Mesenchymal stem cell (in vitro differentiated cells and primary cell): Measurements from ENCODE around the gene ACBD6.

ENCODE experiments used
- DNase-seq: peaks from one replicate; pipeline ENCODE4 v3.0.0-alpha.2; 2013
- H2AFZ ChIP-seq: one replicate; pipeline ENCODE4 v1.6.1; 2013; ENCODE audit warnings: low read depth, mild to moderate bottlenecking, control low read depth, inconsistent platforms, low read length, moderate library complexity
- H2AK5ac ChIP-seq: 2 replicates; pipeline ENCODE4 v1.6.1; 2013; ENCODE audit warnings: low read length, moderate library complexity, mild to moderate bottlenecking, inconsistent platforms; ENCODE audit not compliant: severe bottlenecking
- H2BK120ac ChIP-seq: one replicate; pipeline ENCODE4 v1.6.1; 2013; ENCODE audit warnings: low read depth, mild to moderate bottlenecking, inconsistent platforms, low read length, moderate library complexity
- H2BK12ac ChIP-seq, 2 experiments: one replicate each; pipeline ENCODE4 v1.6.1; 2013; ENCODE audit warnings: inconsistent platforms in 2 of 2, low read length in 2 of 2, mild to moderate bottlenecking in 2 of 2, moderate library complexity in 2 of 2, control low read depth in 1 of 2
- H2BK15ac ChIP-seq: one replicate; pipeline ENCODE4 v1.6.1; 2013; ENCODE audit warnings: mild to moderate bottlenecking, low read depth, inconsistent platforms; ENCODE audit not compliant: poor library complexity, severe bottlenecking
- H2BK5ac ChIP-seq: 2 replicates; pipeline ENCODE4 v1.6.1; 2013; ENCODE audit warnings: low read depth, mild to moderate bottlenecking, low read length, control low read depth, inconsistent platforms; ENCODE audit not compliant: poor library complexity, severe bottlenecking
- H3K14ac ChIP-seq, 2 experiments: one replicate each; pipeline ENCODE4 v1.6.1; 2013; ENCODE audit warnings: inconsistent platforms in 2 of 2, low read length in 2 of 2, control low read depth in 1 of 2, mild to moderate bottlenecking in 1 of 2, moderate library complexity in 1 of 2
- H3K18ac ChIP-seq, 2 experiments: one replicate each; pipeline ENCODE4 v1.6.1; 2013; ENCODE audit warnings: inconsistent platforms in 2 of 2, low read length in 2 of 2, control low read depth in 1 of 2, low read depth in 1 of 2, mild to moderate bottlenecking in 1 of 2
- H3K23ac ChIP-seq, 2 experiments: one replicate each; pipeline ENCODE4 v1.6.1; 2013; ENCODE audit warnings: inconsistent platforms in 2 of 2, low read length in 2 of 2, mild to moderate bottlenecking in 2 of 2, moderate library complexity in 2 of 2, control low read depth in 1 of 2
- H3K27ac ChIP-seq: 2 replicates; pipeline ENCODE4 v1.5.1; 2013; ENCODE audit warnings: mild to moderate bottlenecking, moderate library complexity, low read length, control low read depth, inconsistent platforms; ENCODE audit not compliant: poor library complexity, severe bottlenecking
- H3K27me3 ChIP-seq, 2 experiments: 2 replicates each; pipeline versions ENCODE4 v1.6.1 to v1.7.0; 2013; ENCODE audit warnings: low read length in 2 of 2, mild to moderate bottlenecking in 2 of 2, moderate library complexity in 2 of 2, control low read depth in 1 of 2, inconsistent platforms in 1 of 2; ENCODE audit not compliant: control insufficient read depth in 1 of 2, insufficient read depth in 1 of 2
- H3K36me3 ChIP-seq, 2 experiments: 2 replicates each; pipeline versions ENCODE4 v1.6.1 to v1.7.0; 2013; ENCODE audit warnings: low read length in 2 of 2, control low read depth in 1 of 2, inconsistent platforms in 1 of 2, low read depth in 1 of 2, mild to moderate bottlenecking in 1 of 2; ENCODE audit not compliant: insufficient read depth in 2 of 2, control insufficient read depth in 1 of 2
- H3K4ac ChIP-seq, 2 experiments: one replicate each; pipeline ENCODE4 v1.6.1; 2013; ENCODE audit warnings: inconsistent platforms in 2 of 2, low read length in 2 of 2, mild to moderate bottlenecking in 2 of 2, moderate library complexity in 2 of 2, control low read depth in 1 of 2, low read depth in 1 of 2
- H3K4me1 ChIP-seq: 2 replicates; pipeline ENCODE4 v1.6.1; 2013; ENCODE audit warnings: low read depth, low read length, control low read depth; ENCODE audit not compliant: control insufficient read depth, insufficient read depth
- H3K4me2 ChIP-seq: 2 replicates; pipeline ENCODE4 v1.6.1; 2013; ENCODE audit warnings: low read length, mild to moderate bottlenecking, inconsistent platforms; ENCODE audit not compliant: poor library complexity, severe bottlenecking
- H3K4me3 ChIP-seq, 2 experiments: 2 replicates each; pipeline versions ENCODE4 v1.5.1 to v1.7.0; 2013; ENCODE audit warnings: low read length in 2 of 2, mild to moderate bottlenecking in 2 of 2, control low read depth in 1 of 2, low read depth in 1 of 2; ENCODE audit not compliant: insufficient read depth in 1 of 2
- H3K79me1 ChIP-seq: replicated peaks from 2 replicates; pipeline ENCODE4 v1.6.1; 2013; ENCODE audit warnings: mild to moderate bottlenecking, control low read depth, low read length, inconsistent platforms; ENCODE audit not compliant: poor library complexity, severe bottlenecking
- H3K9ac ChIP-seq: 2 replicates; pipeline ENCODE4 v1.7.0; 2013; ENCODE audit warnings: mild to moderate bottlenecking, low read length, moderate library complexity
- H3K9me3 ChIP-seq: 2 replicates; pipeline ENCODE4 v1.7.0; 2013; ENCODE audit warnings: mild to moderate bottlenecking, low read length; ENCODE audit not compliant: control insufficient read depth
- H4K8ac ChIP-seq: one replicate; pipeline ENCODE4 v1.6.1; 2013; ENCODE audit warnings: inconsistent platforms, mild to moderate bottlenecking, low read length, moderate library complexity
- H4K91ac ChIP-seq: one replicate; pipeline ENCODE4 v1.6.1; 2013; ENCODE audit warnings: mild to moderate bottlenecking, low read length, inconsistent platforms
- WGBS: methylation state at CpG from one replicate; pipeline ENCODE4 v1.1.7; 2013; ENCODE audit warnings: mixed read lengths; 5-methylcytosine and 5-hydroxymethylcytosine counted together

ACBD6 gene

GRCh38 chr1:180489313-180489712 lies 13.1 kb downstream of the ACBD6 start:
- Histone ChIP-seq H3K36me3 (peaks cover 7 to 73% of the 10 kb centered on the region in 2 experiments), H3K9me3 (no peaks in the 10 kb centered on the region), H2BK12ac (no peak overlapping the region), H3K9ac (no peak overlapping the region), H3K23ac (no peak overlapping the region), H3K4me2 (no peak overlapping the region), H2AK5ac (no peak overlapping the region), H3K4me3 (no peak overlapping the region), H3K18ac (no peak overlapping the region), H2BK120ac (no peak overlapping the region), H3K27me3 (no peaks in the 10 kb centered on the region), H2AFZ (no peak overlapping the region), H4K8ac (no peak overlapping the region), H3K4me1 (no peaks in the 10 kb centered on the region), H3K14ac (no peak overlapping the region), H2BK15ac (no peak overlapping the region), H3K27ac (no peak overlapping the region), H4K91ac (no peak overlapping the region), H3K79me1 (peaks cover 15% of the 10 kb centered on the region), H3K4ac (no peak overlapping the region), H2BK5ac (no peak overlapping the region)
- WGBS: 97% methylated on average over 2 of the region's 2 CpGs
- DNase-seq: no peak

GRCh38 chr1:180488661-180489060 lies 13.7 kb downstream of the ACBD6 start:
- 100% methylated on average over 1 of the region's 2 CpGs for WGBS

GRCh38 chr1:180486092-180486491 lies 16.3 kb downstream of the ACBD6 start:
- Histone ChIP-seq H3K36me3 (peaks cover 4 to 50% of the 10 kb centered on the region in 2 experiments), H3K18ac (no peak overlapping the region), H4K91ac (no peak overlapping the region), H2AFZ (no peak overlapping the region), H2BK5ac (no peak overlapping the region), H3K4me2 (no peak overlapping the region), H3K4ac (no peak overlapping the region), H3K23ac (no peak overlapping the region), H4K8ac (no peak overlapping the region), H3K9ac (no peak overlapping the region), H3K14ac (no peak overlapping the region), H3K4me3 (no peak overlapping the region), H2BK120ac (no peak overlapping the region), H2AK5ac (no peak overlapping the region), H2BK12ac (no peak overlapping the region), H3K4me1 (no peaks in the 10 kb centered on the region), H3K27ac (no peak overlapping the region), H3K27me3 (no peaks in the 10 kb centered on the region), H2BK15ac (no peak overlapping the region), H3K9me3 (no peaks in the 10 kb centered on the region), H3K79me1 (peaks cover 11% of the 10 kb centered on the region)
- DNase-seq: no peak
- whole genome bisulfite sequencing: 100% methylated on average over 1 of the region's 1 CpG

More at GRCh38 chr1:180488661-180489060, 13.7 kb downstream of the ACBD6 start:
- DNase-seq: no peak
- Histone ChIP-seq H3K27ac (no peak overlapping the region), H3K9ac (no peak overlapping the region), H3K4me3 (no peak overlapping the region), H4K8ac (no peak overlapping the region), H3K18ac (no peak overlapping the region), H3K4me2 (no peak overlapping the region), H2BK15ac (no peak overlapping the region), H3K4ac (no peak overlapping the region), H3K36me3 (peaks cover 7 to 71% of the 10 kb centered on the region in 2 experiments), H3K79me1 (peaks cover 13% of the 10 kb centered on the region), H2BK12ac (no peak overlapping the region), H2AFZ (no peak overlapping the region), H4K91ac (no peak overlapping the region), H2BK120ac (no peak overlapping the region), H2AK5ac (no peak overlapping the region), H3K9me3 (no peaks in the 10 kb centered on the region), H3K14ac (no peak overlapping the region), H3K23ac (no peak overlapping the region), H3K27me3 (no peaks in the 10 kb centered on the region), H2BK5ac (no peak overlapping the region), H3K4me1 (no peaks in the 10 kb centered on the region)

DNA sequence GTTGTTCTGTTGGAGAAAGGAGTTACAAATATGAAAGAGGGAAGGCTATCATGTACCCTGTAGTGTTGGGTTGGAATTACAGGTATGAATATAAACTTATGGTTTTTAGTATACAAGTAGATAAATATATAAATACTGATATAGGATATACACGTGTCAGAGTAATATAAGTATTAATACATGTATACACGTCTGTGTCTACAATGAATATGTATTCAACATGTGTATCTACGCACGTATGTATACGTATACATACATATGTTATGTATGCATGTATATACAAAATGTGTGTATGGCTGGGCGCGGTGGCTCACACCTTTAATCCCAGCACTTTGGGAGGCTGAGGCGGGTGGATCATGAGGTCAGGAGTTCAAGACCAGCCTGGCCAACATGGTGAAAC lies 17.9 kb downstream of the ACBD6 start:
- Histone ChIP-seq H4K91ac (no peak overlapping the region), H2BK15ac (no peak overlapping the region), H2AK5ac (no peak overlapping the region), H3K4me1 (no peaks in the 10 kb centered on the region), H3K14ac (no peak overlapping the region), H3K18ac (no peak overlapping the region), H3K79me1 (peaks cover 10% of the 10 kb centered on the region), H3K27me3 (no peaks in the 10 kb centered on the region), H2BK120ac (no peak overlapping the region), H4K8ac (no peak overlapping the region), H2AFZ (no peak overlapping the region), H2BK12ac (no peak overlapping the region), H3K4me3 (no peak overlapping the region), H3K9ac (no peak overlapping the region), H3K9me3 (no peaks in the 10 kb centered on the region), H3K4me2 (no peak overlapping the region), H3K36me3 (peaks cover 4 to 53% of the 10 kb centered on the region in 2 experiments), H3K23ac (no peak overlapping the region), H3K4ac (no peak overlapping the region), H3K27ac (no peak overlapping the region), H2BK5ac (no peak overlapping the region)
- no peak for DNase-seq
- WGBS: 91% methylated on average over 3 of the region's 8 CpGs
